T-helper 22 cell (primary cell): ENCODE results near the gene HTRA2.
A peak's percentile ranks its signal among the peaks of the same experiment; 100 is the strongest.

Experiments used
- DNase-seq: peaks from one replicate; pipeline ENCODE4 v3.0.0-alpha.2; 2020; ENCODE audit warnings: low read depth

HTRA2 gene

DNA sequence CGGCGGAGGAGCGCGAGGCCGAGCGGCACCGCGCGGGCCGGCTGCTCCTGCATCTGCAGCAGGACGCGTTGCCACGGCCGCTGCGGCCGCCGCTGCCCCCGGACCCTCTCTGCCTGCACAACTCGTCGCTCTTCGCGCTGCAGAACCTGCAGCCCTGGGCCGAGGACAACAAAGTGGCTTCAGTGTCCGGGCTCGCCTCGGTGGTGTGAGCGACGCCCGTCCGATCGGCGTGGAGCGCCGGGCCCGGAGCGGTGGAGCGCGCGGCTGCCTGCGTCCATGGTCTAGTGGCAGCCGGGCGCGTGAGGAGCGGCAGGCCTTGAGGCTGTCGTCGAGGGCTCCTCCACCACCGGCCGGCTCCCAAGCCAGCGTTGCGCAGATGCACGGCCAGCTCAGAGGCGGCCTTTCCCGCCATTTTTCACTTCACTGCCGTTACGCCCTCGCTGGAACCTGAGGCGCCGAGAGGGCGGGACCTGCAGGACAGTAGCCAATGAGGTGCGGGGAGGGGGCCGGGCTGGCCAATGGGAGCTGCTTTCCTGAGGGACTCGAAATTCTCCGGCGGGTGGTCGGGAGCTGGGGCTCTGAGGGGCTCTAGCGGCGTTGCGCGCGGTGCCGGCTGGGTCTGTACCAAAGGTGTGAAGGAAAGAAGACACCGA lies 13.6 kb upstream of the HTRA2 start:
- DNase-seq = peak; percentile 57

DNA sequence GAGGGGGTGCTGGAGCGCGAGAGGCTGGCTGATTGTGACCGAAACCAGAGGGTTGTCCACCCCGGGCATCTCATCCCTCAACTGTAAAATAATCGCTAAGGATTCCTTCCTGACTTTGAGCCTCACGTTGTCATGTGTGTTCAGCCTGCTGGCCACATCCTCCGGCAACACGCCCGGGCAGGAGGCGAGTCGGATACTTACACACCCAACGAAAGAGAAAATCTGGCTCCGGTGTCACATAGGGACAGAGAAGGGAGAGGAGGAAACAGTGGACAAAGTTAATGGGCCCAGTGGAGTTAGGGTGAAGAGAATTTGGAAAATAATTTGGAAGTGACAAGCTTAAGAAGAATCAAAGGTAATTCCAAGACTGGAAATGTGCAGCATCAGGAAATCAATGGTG lies 13.1 kb upstream of the HTRA2 start:
- no peak for DNase-seq

DNA sequence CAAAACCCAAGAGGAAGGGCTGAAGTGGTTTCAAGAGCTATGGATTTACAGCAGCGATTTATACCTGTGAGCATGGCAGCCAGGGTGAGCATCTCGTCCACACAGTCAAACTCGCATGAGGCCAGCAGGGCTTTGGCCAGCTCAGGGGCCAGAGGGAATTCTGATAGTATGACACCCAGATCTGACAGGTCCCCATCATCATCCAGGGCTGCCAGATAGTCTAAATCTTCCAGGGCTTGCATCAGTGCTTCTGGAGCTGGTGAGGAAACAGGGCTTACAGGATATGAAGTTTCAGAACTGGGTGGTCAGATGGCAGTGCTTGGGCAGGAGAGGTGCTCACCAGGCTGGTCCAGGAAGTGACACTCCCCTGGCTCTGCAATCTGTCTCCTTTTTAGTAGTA lies 7.2 kb upstream of the HTRA2 start:
- DNase-seq = no peak

DNA sequence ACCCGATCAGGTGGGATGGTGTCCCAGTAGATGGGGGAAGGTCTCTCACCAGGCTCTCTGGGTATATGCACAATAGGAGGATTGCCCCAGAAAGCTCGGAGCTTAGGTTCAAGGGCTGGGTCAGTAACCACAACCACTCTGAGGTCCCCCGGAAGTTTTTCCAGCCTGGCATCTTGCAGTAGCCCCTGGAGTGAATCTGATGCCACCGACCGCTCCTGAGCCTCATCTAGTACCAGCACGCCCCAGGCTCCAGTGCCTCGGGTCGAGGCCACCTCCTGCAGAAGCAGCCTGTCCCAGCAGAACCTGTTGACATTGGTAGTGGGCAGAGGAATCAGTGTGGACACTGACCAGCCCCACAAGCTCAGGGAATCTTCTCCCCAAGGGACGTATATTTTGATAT lies 5.7 kb upstream of the HTRA2 start:
- DNase-seq = no peak

DNA sequence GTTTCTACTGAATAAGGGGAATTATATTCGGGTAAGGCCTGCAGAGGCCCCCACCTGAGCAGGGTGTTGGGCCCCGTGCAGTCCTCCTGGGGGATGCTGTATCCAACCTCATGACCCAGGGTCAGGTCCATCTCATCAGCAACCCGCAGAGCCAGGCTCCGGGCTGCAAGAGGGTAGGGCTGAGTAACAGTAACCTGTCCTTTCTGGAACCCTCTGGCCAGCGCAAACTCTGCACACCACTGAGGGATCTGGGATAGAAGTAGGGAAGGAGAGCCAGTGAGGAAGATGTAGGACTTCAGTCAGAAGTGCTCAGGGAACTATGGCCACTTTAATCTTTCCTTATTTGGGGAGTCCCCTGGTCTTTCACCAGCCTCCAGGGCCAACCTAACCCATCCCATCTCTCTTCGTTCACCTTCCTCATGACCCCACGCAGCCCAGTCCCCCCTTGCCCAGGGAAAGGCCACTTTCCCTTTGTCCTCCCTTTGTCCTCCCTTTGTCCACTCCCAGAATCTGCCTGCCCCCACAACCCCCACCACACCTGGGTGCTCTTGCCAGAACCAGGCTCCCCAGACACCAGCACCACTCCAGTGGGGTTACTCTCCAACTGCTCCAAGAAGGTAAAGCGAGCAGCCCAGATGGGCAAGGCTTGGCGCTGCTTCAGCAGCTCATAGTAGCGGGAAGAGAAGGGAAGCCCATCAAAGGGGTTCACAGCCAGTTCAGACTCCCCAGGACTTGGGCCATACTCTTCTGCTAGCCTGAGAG lies 4.6 kb upstream of the HTRA2 start:
- no peak for DNase-seq

DNA sequence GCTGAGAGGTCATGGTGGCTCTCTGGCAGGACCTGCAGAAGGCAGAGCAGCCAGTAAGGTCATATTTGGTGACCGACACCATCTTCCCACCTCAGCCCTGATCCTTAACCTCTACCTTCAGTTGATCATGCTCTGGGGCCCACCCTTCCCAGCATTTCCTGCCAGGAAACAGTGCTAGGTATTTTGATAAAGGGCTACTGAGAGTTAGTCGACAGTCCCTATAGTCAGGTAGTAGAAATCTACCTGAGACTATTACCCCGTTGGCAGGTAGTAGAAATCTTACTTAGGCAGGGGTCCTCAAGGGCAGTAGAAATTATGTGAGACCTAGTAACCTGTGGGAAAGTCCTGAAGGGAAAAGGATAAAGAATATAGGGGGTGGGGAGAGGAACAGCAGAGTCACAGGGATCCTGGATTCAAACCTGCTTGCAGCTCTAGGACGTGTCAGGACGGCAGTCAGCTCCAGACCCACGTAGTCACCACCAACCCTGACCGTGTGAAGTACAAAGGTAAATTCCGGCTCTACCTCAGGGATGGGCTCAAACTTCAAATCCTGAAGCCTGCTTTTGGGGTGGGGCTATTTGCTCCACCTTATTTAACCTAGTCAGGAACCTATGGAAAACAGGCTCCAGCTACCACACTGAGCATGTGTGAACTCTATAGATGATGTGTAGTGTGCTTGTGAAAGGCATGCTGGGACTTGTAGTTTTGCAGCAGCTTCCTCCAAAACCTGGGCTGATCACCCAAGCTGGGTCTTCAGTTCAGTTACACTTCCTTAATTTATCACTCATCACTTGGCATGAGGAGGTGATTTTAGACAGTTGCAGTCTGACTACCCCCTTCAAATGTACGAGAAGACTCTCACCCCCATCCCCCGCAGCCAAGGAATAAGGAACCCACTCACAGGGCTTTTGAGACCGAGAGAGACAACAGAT lies 3.8 kb upstream of the HTRA2 start, which contains the start of gene DQX1:
Gene DQX1 (minus strand): TSS at position 515 of the 932 bp plus-strand sequence. CDS start 502 bp downstream, at position 13.
- DNase-seq = no peak

DNA sequence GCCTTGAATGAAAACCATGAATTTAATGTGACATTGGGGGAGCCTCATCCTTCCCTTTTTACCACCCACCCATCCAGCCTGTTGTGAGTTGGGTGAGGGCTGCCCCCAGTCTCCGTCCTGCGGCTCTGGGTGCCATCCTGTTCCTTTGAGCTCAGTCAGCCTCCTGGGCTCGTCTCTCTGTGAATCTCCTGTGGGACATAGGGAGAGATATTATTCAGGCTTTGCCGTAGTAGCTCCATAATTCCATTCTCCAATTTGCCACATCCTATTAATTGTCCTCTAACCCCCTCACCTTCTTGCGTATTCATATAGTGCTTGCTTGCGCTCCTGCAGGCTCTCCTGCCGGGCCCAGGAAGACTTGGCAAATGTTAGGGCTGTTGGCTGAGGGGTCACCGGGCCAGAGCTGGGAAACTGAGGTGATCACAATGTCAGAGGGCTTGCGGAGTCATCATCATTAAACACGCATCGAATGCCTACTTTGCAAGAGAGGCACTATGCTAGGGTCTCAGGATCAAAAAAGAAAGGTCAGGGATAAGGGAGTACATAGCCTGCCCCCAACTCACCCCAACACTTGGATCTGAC lies 3.0 kb upstream of the HTRA2 start:
- DNase-seq = no peak

DNA sequence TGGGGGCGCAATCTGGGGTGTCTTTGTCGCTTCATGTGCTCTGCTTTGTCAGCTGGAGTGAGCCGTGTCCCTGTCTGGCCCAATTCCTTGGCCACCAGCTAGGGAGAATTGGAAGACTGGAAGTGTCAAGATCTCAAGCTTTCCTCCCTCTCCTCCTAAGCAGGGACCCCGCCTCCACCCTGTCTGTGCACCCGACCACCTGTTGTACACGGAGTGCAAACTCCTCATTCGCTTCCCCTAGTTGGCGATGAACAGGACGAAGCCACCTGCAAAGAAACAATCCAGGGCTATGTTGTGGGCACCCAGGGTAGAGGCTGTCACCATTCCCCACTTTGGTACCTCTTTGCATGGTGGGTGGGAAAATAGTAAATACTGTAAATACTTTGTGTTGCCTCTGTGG lies 2.0 kb upstream of the HTRA2 start:
- DNase-seq = no peak

DNA sequence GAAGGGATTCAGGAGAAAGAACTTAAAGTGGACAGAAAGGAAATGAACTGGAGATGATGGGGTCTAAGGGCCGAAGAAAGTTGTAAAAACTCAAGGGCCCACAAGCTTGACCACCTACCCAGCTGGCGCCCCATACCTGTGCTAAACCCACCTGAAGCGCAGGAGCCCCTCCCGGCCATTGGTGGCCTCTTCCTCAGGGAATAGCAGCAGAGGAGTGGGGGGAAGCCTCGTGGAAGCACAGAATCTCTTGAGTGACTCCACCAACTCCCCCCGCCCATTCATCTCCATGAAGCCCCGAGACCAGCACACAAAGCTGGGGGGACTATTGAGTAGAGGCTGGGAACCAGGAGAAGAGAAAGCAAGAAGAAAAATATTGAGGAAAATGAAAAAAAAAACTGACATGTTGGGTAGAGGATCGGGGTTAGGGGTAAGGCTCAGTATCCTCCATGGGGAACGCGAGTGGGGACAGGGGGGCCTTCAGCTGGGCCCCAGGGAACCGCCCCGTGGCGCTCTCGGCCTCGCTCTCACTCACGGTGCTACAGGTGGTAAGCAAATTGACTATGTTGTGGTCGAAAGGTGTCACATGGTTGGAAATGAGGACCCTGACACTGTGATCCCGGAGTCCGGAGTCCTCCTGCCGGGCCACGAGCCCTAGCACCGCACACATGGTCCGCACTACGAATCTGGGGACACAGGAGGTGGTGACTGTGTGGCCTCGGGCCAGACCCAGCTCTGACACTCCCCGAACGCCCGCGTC lies 955 bp upstream of the HTRA2 start:
- DNase-seq = no peak

DNA sequence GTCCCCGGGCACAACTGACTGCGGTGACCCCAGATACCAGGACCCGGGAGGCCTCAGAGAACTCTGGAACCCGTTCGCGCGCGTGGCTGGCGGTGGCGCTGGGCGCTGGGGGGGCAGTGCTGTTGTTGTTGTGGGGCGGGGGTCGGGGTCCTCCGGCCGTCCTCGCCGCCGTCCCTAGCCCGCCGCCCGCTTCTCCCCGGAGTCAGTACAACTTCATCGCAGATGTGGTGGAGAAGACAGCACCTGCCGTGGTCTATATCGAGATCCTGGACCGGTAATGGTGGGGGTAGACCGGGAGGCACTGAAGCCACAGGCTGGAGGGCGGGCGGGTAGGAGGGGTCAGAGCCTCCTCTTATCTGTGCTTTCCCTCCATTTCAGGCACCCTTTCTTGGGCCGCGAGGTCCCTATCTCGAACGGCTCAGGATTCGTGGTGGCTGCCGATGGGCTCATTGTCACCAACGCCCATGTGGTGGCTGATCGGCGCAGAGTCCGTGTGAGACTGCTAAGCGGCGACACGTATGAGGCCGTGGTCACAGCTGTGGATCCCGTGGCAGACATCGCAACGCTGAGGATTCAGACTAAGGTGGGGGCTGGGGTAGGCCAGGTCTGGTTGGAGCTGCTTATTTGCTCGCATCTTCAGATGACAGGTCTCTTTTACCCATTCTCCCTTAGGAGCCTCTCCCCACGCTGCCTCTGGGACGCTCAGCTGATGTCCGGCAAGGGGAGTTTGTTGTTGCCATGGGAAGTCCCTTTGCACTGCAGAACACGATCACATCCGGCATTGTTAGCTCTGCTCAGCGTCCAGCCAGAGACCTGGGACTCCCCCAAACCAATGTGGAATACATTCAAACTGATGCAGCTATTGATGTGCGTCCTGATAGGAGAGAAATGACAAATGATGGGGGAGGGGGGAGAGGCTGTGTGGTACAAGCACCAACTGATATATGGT lies 780 bp downstream of the HTRA2 start:
- no peak for DNase-seq

DNA sequence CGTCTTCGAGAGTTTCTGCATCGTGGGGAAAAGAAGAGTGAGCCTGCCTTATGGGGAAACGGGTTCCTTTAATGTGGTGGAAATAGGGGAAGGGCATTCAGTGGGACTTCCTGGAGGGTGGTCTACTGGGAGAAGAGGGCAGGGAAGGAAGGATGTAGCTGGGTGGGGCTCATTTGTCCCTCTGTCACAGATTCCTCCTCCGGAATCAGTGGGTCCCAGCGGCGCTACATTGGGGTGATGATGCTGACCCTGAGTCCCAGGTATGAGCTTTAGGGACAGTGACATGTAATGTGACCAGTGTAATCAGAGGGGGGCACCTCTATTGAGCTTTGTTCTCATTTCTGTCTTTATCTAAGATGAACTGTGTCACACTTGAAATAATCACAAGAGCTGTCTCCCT lies 1.9 kb downstream of the HTRA2 start:
- no peak for DNase-seq

DNA sequence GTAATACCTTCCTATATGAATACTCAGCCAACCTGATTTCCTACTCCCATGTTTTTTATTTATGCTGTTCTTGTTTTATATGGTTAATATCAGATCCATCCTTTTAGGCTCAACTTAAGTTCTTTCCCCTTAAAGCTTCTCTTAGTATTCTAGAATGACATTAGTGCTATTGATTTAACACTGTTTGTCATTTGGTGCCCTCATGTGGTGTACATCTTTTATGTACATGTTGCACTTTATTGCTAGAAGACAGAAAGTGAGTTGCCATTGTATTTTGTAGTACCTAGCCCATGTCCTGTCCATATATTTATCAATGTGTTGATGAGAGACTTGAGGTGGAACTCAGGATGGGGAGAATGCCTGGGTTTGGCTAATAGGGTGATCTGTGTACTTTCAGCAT lies 2.5 kb downstream of the HTRA2 start:
- no peak for DNase-seq

DNA sequence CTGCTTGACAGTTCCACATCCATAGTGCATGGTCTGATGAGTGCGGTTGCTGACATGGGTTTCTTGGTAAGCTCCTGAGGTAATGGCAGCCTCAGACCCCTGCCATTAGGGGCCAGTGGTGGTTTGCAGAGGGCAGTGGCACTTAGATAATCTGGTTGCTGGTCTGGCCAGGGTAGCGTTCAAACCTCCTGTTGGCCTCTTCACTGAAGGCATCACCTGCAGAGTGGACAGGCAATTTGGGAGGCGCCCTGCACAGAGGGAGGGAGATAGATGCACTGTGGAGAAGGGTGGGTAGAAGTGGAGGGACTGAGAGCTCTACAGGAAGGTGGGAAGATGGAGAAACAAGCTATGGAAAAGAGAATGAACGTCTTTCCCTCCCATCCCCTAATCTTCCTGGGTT lies 3.7 kb downstream of the HTRA2 start:
- DNase-seq = no peak

DNA sequence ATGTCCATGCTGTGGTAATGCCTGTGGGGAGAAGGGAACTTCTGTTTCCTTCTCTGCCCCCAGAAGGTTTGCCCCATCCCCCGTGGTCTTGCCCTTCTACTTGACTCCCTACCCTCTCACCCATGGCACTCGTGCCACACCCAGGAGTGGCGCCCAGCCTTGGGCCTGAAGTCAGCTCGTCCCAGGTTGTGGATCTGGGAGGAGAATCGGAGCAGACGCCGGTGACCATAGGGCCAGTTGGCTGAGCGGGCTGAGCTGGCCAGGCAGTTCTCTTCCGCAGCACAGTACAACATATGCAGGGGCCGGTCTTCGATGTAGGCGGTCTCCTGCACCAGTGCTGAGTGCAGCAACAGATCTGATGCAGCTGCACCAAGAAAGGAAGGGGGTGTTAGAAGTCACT lies 4.7 kb downstream of the HTRA2 start:
- DNase-seq = no peak

DNA sequence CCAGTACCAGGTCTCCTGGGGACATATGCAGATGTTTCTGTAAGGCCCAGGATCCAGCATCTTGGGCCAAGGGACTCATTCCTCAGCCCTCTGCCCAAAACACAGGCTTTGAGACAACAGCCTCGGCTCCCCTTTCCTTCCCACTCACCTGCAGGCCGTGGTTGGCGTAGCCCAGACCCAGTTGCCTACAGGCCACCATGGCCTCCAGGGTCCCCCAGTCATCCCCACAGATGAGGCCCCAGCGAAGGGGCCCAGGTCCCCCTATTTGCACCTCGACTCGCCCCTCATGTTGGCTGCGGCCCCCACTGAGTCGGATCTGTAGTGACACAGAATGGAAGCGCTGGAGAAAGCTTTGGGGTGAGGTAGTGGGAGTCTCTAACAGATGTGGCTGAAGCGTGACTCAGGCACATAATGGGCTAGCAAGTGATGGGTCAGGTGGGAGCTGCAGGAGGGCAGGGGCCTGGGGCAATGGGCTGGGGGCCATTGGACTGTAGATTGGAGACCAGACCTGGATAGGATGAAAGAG lies 5.8 kb downstream of the HTRA2 start:
- DNase-seq = no peak

DNA sequence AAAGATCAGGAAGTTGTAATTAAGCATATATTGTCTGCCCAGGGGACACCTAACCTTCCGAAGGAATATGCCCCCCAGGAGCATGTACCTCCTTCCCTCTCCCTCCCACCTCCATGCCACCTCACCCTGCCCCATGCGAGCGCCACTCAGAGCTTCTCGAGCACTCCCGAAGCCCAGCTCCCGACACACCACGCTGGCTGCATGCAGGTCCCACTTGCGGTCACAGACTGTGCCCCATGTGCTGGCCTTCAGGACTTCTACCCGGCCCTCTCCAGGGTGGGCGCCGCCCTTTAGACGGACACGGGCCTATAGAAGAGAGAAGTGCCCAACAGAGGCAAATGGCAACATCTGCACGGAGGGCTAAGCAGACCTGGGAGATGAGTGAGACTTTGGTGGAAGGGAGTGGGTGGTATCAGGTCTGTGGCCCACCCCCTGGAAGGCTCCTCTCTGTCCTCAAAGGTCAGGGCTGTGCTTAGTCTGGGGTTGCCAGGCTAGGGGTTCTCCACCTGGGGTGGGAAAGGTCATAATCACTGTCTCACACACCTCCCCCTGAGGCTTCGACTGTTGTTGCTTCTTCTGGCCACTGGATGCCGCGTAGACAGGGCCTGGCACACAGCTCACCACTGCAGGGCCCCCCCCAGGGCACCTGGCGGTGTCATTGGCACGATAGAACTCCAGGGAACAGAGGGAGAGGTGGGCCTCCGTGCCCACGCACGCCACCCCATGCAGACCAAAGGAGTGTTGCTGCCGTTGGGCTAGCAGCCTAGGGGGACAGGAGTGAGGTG lies 6.6 kb downstream of the HTRA2 start:
- DNase-seq = no peak

DNA sequence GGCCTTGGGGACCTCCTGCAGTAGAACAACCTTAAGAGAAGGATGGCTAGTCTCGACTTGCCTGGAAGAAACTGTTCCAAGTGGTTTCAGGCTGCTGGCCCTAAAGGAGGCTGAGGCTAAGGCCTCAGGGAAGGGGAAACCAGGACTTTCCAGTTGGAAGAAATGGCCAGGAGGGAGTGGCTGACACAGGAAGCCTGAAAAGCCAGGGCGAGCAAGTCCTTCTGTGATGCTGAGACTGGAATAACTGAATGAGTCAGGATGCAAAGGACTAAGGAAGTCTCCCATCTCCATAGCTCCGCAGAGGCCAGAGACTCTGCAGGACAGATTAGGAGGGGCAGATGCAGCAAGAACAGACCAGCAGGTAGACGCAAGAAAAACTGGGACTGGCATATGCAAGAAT lies 7.4 kb downstream of the HTRA2 start:
- DNase-seq = no peak

DNA sequence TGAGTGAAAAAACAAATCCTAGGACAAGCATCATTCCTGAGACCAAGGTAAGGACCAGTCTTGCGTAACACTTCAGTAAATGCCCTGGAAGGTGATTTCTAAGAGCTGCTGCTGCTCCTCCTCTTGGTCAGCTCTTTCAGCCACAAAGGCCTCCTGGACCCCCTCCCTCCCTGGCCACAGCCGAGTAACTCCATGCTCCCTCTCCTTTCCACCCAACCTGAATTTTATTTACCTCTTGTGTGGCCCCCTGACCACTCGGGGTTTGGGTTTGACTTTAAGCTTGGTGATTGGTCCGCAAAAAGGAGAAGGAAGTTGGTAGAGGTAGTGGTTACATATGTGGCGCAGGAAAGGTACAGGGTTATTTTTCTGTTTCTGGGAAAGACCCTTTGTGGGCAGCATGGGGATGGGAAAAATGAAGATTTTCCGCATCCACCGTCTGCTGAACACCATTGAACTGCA lies 9.2 kb downstream of the HTRA2 start:
- DNase-seq = no peak

DNA sequence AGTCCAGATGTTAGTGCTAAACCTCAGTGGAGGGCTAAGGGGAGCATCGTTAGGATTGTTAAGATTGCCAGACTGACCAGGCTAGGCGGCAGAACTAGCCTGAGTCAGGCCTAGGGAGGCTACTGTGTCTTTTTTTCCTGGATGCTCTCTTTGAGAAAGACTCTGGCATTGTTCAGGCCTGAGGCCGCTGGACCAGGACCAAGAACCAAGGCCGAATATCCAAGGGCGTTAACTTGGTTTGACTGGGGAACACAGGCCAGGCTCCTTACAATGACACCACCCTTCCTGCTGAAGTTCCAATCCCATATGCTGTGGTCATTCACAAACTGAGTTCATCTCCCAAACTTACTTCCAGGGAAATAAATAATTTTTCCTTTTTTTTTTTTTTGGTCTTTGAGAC lies 10.6 kb downstream of the HTRA2 start:
- DNase-seq = no peak
